Neural cell (in vitro differentiated cells): Measurements from ENCODE around the gene EVC.

Source experiments
- CTCF ChIP-seq: fragments of 450-650 bp; IDR thresholded peaks from 2 replicates; pipeline ENCODE4 v1.5.1; 2014; ENCODE audit warnings: antibody characterized with exemption, mild to moderate bottlenecking, moderate library complexity; ENCODE audit not compliant: poor library complexity, severe bottlenecking
- EZH2 ChIP-seq: fragments of 200-600, 300-800 bp; shearing (Covaris generic), sonication (generic); IDR thresholded peaks from 2 replicates; pipeline ENCODE4 v1.6.1; 2014; ENCODE audit warnings: antibody characterized with exemption, low read length, borderline replicate concordance, mild to moderate bottlenecking; ENCODE audit not compliant: insufficient read depth, poor library complexity, severe bottlenecking
- MXI1 ChIP-seq: fragments of 450-650 bp; conservative IDR thresholded peaks from 2 replicates; pipeline ENCODE4 v1.6.1; 2014; ENCODE audit warnings: antibody characterized with exemption, mild to moderate bottlenecking; ENCODE audit not compliant: poor library complexity, severe bottlenecking
- POLR2AphosphoS5 ChIP-seq: IDR thresholded peaks from 2 replicates; pipeline ENCODE4 v1.6.1; 2012
- RAD21 ChIP-seq: fragments of 450-650 bp; conservative IDR thresholded peaks from 2 replicates; pipeline ENCODE4 v1.6.1; 2014; ENCODE audit warnings: antibody characterized with exemption, mild to moderate bottlenecking, moderate library complexity
- REST ChIP-seq: IDR thresholded peaks from 2 replicates; pipeline ENCODE4 v1.6.1; 2012; ENCODE audit warnings: borderline replicate concordance
- SMC3 ChIP-seq: fragments of 450-650 bp; conservative IDR thresholded peaks from 2 replicates; pipeline ENCODE4 v1.6.1; 2014; ENCODE audit warnings: antibody characterized with exemption, mild to moderate bottlenecking, moderate library complexity; ENCODE audit not compliant: poor library complexity
- TAF1 ChIP-seq: IDR thresholded peaks from 2 replicates; pipeline ENCODE4 v1.6.1; 2012; ENCODE audit warnings: low read depth

- no peak for TF ChIP-seq CTCF
- no peak for TF ChIP-seq EZH2
- TF ChIP-seq POLR2AphosphoS5: no peak
- no peak for TF ChIP-seq TAF1
- TF ChIP-seq REST: no peak
- TF ChIP-seq MXI1: no peak
- TF ChIP-seq RAD21: no peak
- no peak for TF ChIP-seq SMC3
These were observed 129.0 kb downstream of the EVC start for GRCh38 chr4:5839751-5840674.
